Stimulated activated CD4-positive, alpha-beta T cell treated with anti-CD3 and anti-CD28 coated beads, TNF-alpha, amount 100 ng/mL, for 4 hours (primary cell): ENCODE data around the gene FOXP1.

Source experiments
- DNase-seq, 3 experiments: peaks; one replicate each; pipeline ENCODE4 v3.0.0-alpha.2; 2020; ENCODE audit warnings: low read depth in 3 of 3

The FOXP1 gene

GRCh38 chr3:71102111-71102983, 481.2 kb downstream of the FOXP1 start:
- no peak for DNase-seq

GRCh38 chr3:71101626-71102025, 481.9 kb downstream of the FOXP1 start:
- DNase-seq = no peak

DNA sequence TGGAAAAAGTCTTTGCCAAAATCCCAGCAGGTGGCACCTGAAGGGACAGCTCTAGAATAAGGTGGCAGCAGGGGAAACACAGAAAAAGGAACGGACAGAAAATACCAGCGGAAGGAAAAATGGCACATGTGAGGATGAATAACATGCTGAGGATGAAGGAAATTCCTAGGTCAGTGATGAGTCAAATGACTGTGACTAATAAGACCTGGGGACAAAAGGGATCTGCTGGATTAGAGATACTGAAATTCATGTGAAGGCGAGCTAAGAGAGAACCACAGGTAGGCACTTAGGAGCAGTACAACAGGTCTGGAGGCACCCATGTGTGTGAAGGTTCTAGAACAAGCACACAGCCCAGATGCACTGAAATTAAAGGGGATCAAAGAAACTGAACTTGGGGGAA, 482.5 kb downstream of the FOXP1 start:
- no peak for DNase-seq

- no peak for DNase-seq
These were observed 483.4 kb downstream of the FOXP1 start for GRCh38 chr3:71099997-71100719.

- DNase-seq = no peak
These were observed 486.0 kb downstream of the FOXP1 start for GRCh38 chr3:71097557-71097956.

GRCh38 chr3:71095511-71096291, 487.8 kb downstream of the FOXP1 start:
- no peak for DNase-seq

GRCh38 chr3:71094658-71095209, 488.8 kb downstream of the FOXP1 start:
- no peak for DNase-seq

DNA sequence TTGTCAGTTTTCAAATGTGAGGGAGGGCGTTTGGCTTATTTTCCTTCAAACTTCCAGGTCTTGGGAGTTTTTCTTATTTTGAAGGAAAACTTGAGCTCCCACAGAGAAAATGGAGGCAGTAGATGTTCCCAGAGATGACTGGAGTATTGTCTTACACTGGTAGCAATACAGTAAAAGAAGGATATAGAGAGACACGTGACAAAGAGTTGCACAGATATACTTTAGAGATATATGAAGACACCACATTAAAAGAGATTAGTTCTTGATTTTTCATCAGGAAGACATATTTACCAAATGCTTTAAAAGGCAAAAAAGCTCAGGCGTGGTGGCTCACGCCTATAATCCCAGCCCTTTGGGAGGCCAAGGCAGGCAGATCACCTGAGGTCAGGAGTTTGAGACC, 490.9 kb downstream of the FOXP1 start:
- no peak for DNase-seq

DNA sequence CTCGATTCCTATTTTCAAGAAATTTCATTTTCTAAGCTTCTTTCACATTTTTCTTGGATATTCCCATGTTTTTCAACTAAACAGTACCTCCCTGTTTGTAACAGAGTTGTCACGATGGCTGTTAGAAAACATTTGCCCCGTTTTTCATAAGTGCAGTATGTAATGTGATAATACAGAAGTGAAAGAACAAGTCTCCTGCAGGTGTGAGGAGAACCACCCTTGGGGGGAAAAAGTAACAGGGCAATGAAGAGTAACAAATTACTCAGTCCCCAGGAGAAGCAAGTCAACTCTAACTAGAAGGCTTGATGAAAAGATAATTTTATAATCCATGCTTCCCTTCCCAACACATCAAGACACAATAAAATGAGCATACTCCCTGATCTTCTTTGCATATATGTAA, 493.3 kb downstream of the FOXP1 start:
- DNase-seq = no peak

DNA sequence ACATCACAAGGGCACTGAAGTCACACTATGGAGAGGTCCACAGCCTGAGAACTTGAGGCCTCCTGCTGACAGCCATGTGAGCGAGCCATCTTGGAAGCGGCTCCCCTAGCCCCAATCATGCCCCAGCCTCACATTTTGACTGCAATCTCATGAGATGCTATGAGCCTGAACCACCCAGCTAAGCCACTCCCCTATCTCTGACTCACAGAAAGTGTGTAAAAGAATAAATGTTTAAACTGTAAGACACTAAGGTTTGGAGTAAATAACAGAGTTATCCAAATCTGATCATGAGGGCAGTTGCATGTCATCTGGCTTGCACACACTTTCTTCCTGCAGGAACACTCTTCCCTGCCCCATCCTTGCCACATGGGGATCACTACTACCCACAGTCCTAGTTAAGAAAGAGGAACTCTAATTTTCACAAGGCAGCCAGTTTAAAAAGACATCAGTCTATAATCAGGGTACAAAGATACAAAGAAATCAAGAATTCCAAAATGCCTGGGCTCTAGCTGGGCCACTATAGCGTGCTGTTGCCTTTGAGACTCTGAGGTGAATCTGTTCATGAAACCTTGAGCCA, 494.2 kb downstream of the FOXP1 start:
- no peak for DNase-seq

GRCh38 chr3:71088742-71089141, 494.8 kb downstream of the FOXP1 start:
- no peak for DNase-seq

- DNase-seq = no peak
These were observed 495.4 kb downstream of the FOXP1 start for GRCh38 chr3:71088019-71088708.

DNA sequence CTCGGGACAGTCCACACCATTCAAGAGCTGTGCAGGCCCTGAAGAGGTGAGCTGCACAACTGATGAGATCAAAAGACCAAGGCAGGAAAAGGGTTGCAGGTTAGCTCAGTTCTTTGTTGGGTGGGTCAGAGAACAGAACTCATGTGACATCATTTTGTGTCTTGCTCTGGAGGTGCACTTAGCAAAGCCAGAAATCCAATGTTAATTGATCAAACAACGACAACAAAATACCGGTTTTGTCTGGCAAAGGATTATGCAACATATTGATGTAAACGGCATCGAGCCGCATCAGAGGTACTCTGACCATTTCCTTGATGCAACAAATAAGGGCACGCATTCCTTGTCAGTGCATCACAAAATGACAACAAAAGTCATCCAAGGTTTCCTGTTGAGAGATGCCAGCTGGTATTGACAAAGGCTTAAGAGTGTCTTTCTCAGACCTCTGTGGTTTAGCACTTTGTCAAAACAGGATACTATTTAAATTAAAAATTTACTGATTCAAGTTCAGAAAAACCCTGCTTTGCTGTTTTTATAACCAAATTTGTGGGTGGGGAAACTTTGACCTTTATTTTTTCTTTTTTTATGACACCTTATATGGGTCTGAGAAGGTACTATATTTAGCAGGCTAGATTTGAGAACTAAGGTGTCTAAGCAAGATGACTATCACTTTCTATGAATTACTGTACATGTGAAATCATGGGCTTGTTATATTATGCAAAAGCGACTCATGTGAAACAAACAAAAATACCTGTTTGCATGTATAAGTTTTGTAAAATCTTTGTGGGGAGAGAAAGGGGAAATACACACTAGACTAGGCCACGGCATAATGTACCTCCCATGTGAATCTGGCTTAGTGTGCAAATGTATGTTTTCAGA, 496.1 kb downstream of the FOXP1 start:
- DNase-seq = no peak

GRCh38 chr3:71086777-71087142, 496.8 kb downstream of the FOXP1 start:
- DNase-seq = no peak

GRCh38 chr3:71083726-71084131, 499.8 kb downstream of the FOXP1 start:
- no peak for DNase-seq

GRCh38 chr3:71082833-71083232, 500.7 kb downstream of the FOXP1 start:
- no peak for DNase-seq

DNA sequence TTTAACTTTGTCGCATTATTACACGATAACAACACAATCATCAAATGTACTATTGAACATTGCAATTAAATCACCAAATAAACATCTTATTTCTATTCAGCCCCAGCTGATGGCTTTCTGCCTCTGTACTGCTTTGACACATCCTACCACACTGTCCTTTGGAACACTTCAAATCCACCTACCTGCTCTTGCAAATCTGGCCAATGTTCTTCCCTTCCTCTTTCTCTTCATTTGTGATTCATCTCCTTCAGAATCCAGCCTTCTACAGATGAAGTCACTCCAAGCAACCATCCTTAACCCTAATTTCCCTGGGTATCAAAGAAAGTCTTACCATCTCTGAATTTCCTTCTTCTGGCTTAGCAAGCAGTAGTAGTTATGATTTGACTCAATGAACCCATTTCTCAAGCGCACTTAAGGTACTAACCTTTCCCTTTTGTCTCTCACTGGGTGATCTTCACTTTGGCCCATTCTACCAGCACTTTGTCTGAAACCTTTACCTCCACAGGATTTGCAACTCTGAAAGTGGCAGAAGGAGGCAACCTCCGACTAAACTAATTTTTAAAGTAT, 502.9 kb downstream of the FOXP1 start:
- no peak for DNase-seq

DNA sequence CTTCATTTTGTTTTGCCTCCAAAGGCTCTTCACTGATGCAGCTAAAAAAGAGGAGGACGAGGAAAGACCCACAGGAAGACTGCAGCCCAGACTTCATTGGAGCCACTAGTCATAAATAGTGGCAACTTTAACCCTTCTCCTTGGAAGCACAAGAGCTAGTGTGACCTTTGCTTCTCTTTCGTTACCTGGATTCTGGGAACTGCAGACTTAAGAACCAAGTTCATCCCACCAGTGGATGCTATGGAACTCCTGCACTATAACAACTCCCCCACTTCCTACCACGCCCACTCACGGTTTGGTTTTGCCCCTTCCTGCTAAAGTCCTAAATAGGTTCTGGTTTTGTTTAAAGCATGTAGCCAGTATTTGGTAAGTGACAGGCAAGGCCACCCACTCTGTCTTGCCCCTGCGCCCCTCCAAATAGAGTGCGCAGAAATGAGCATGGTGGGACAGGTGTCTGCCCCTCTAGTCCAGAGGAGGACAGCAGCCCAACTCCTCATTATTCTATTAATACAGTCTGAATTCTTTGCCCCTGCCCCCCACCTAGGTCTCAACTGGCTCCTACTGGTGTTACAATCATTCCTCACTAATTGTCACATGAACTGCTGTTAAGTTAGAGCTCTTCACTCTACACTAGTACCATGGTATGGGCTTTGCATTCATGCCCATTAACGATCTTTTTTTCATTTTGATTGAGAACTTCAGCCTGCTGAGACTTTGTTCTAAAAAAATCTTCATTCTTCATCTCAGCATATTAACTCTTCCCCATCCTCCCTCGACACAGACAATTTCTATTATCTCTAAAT, 504.6 kb downstream of the FOXP1 start:
- no peak for DNase-seq

DNA sequence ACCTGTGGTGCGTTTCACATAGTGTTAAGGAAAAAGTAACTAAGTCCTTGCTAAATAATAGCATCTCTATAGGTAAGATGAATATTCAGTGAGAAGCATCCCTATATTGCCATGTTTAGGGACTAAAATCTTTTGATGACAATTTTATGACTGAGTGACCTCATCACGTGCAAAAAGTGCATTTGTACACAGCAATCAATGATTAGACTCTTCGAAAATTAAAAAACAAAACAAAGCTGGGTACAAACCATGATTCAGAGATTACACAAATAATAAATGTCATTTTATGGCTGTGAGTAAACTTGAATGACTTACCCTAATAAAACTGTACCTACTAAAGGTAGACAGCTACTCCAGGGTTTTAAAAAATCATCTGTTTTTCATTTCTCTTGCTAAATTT, 505.3 kb downstream of the FOXP1 start:
- DNase-seq = no peak
